ENCODE data around the gene CHST14. TPM values are rescaled to one million over a fixed set of nuclear protein-coding genes. Genes with fewer than 3 reads are reported as not detected.

CHST14 gene
- polyA plus RNA-seq, 1 donor from 2014 or later: 0.71 TPM

DNA sequence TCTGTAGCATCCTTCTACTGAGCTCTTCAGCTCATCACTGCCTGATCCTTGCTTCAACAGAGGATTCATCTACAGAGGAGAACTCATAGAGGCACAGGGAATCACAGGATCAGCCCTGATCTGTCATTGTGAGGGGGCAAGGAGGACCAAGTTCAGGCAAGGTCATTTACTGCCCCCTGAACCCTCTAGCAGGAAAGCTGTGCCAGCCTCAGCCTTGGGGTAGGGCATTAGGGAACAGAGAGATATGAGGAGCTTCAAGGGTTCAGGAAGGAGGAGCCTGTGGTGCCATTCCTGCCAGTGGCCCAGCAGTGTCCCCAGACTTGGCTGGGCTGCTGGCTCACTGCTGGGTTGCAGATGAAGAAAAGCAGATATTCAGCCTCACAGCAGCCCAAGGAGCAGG, 8.2 kb downstream of the CHST14 start:
- Histone ChIP-seq H3F3A (ENCODE audit: insufficient read depth, low read length, poor library complexity, severe bottlenecking) (no peaks in the 10 kb centered on the region), H3K9me2 (ENCODE audit: insufficient read depth, low read length) (no peaks in the 10 kb centered on the region), H3K4me3 (ENCODE audit: low read length) (no peak overlapping the region), H3K27ac (ENCODE audit: low read length) (no peak overlapping the region), H3K79me2 (replicated peaks; ENCODE audit: insufficient read depth, low read length) (no peaks in the 10 kb centered on the region), H4K20me1 (ENCODE audit: insufficient read depth) (no peaks in the 10 kb centered on the region), H2AFZ (ENCODE audit: low read depth, low read length) (no peak overlapping the region), H3K36me3 (ENCODE audit: insufficient read depth, low read length) (no peaks in the 10 kb centered on the region), H3K27me3 (ENCODE audit: insufficient read depth, low read depth, low read length) (no peaks in the 10 kb centered on the region), H3K9me3 (ENCODE audit: low read length) (no peaks in the 10 kb centered on the region), H3K9ac (ENCODE audit: low read length) (no peak overlapping the region), H3K4me2 (ENCODE audit: low read length) (no peak overlapping the region)
- TF ChIP-seq REST (IDR thresholded peaks at IDR 0.05; ENCODE audit: borderline replicate concordance): no peak
- TF ChIP-seq EP300 (conservative IDR thresholded peaks at IDR 0.05; ENCODE audit: poor library complexity, severe bottlenecking): no peak
- no peak for TF ChIP-seq TAF1 (IDR thresholded peaks at IDR 0.05; ENCODE audit: low read depth)
- no peak for TF ChIP-seq RAD21 (conservative IDR thresholded peaks at IDR 0.05)
- no peak for TF ChIP-seq MXI1 (conservative IDR thresholded peaks at IDR 0.05; ENCODE audit: poor library complexity, severe bottlenecking)
- TF ChIP-seq, protein P1, sequence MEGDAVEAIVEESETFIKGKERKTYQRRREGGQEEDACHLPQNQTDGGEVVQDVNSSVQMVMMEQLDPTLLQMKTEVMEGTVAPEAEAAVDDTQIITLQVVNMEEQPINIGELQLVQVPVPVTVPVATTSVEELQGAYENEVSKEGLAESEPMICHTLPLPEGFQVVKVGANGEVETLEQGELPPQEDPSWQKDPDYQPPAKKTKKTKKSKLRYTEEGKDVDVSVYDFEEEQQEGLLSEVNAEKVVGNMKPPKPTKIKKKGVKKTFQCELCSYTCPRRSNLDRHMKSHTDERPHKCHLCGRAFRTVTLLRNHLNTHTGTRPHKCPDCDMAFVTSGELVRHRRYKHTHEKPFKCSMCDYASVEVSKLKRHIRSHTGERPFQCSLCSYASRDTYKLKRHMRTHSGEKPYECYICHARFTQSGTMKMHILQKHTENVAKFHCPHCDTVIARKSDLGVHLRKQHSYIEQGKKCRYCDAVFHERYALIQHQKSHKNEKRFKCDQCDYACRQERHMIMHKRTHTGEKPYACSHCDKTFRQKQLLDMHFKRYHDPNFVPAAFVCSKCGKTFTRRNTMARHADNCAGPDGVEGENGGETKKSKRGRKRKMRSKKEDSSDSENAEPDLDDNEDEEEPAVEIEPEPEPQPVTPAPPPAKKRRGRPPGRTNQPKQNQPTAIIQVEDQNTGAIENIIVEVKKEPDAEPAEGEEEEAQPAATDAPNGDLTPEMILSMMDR (IDR thresholded peaks at IDR 0.05; ENCODE audit: poor library complexity, severe bottlenecking): no peak
- no peak for TF ChIP-seq POLR2AphosphoS5 (IDR thresholded peaks at IDR 0.05)
- no peak for TF ChIP-seq SMC3 (conservative IDR thresholded peaks at IDR 0.05; ENCODE audit: poor library complexity)
- no peak for TF ChIP-seq EZH2 (IDR thresholded peaks at IDR 0.05; ENCODE audit: borderline replicate concordance, insufficient read depth, low read length, poor library complexity, severe bottlenecking)

GRCh38 chr15:40481341-40482074, 10.7 kb downstream of the CHST14 start:
- H3K9me3 ChIP-seq (ENCODE audit: low read length): no peaks in the 10 kb centered on the region
- no peaks in the 10 kb centered on the region for H4K20me1 ChIP-seq (ENCODE audit: insufficient read depth)
- no peak overlapping the region for H3K4me3 ChIP-seq (ENCODE audit: low read length)
- no peak overlapping the region for H3K9ac ChIP-seq (ENCODE audit: low read length)
- H3K4me2 ChIP-seq (ENCODE audit: low read length): no peak overlapping the region
- H3F3A ChIP-seq (ENCODE audit: insufficient read depth, low read length, poor library complexity, severe bottlenecking): no peaks in the 10 kb centered on the region
- no peaks in the 10 kb centered on the region for H3K9me2 ChIP-seq (ENCODE audit: insufficient read depth, low read length)
- TF ChIP-seq SMC3 (conservative IDR thresholded peaks at IDR 0.05; ENCODE audit: poor library complexity): no peak
- no peak for TF ChIP-seq EP300 (conservative IDR thresholded peaks at IDR 0.05; ENCODE audit: poor library complexity, severe bottlenecking)
- H3K79me2 ChIP-seq (replicated peaks; ENCODE audit: insufficient read depth, low read length): no peaks in the 10 kb centered on the region
- no peak overlapping the region for H2AFZ ChIP-seq (ENCODE audit: low read depth, low read length)
- H3K27me3 ChIP-seq (ENCODE audit: insufficient read depth, low read depth, low read length): no peaks in the 10 kb centered on the region
- no peak overlapping the region for H3K27ac ChIP-seq (ENCODE audit: low read length)
- H3K36me3 ChIP-seq (ENCODE audit: insufficient read depth, low read length): no peaks in the 10 kb centered on the region

Data from neural cell (in vitro differentiated cells).